Colonic mucosa (tissue), 4 donors: Measurements from ENCODE around the gene FBLN1. TPM values are rescaled to one million over a fixed set of nuclear protein-coding genes. Genes with fewer than 3 reads are reported as not detected.
"Not testable (repeated sequence)": the region's sequence is repeated elsewhere in the genome, so short reads cannot be mapped to it uniquely, and the experiment has no call there.

Experiments
- DNase-seq: peaks from one replicate; pipeline ENCODE4 v3.0.0-alpha.2; 2020
- H3K27ac ChIP-seq: fragments of 200-600 bp; one replicate; pipeline ENCODE4 v1.8.0; 2021
- H3K27me3 ChIP-seq: fragments of 200-600 bp; one replicate; pipeline ENCODE4 v1.8.0; 2021
- H3K36me3 ChIP-seq: fragments of 200-600 bp; one replicate; pipeline ENCODE4 v1.8.0; 2021
- H3K4me1 ChIP-seq: fragments of 200-600 bp; one replicate; pipeline ENCODE4 v1.8.0; 2021; ENCODE audit warnings: mild to moderate bottlenecking
- H3K4me3 ChIP-seq: fragments of 200-600 bp; one replicate; pipeline ENCODE4 v1.8.0; 2021
- H3K9ac ChIP-seq, 2 donors: one replicate each; pipeline ENCODE4 v1.7.0; 2013; ENCODE audit warnings: control low read depth in 2 of 2, low read depth in 2 of 2, low read length in 2 of 2
- H3K9me3 ChIP-seq: fragments of 200-600 bp; one replicate; pipeline ENCODE4 v1.8.0; 2021
- intact Hi-C: fragments of 100-400 bp; cut with DNase I; formaldehyde crosslinking; loops from one replicate; pipeline ENCODE4 v1.14.1; 2022
- total RNA-seq, 2 donors: library from RNA; stranded (reverse); fragmentation: NEBNext Ultra II Directional in 1 of 2; extraction: Animal tissue kit (Norgen Biotek cat#: 25700) in 1 of 2; gene quantifications; one replicate each; pipeline ENCODE4 v1.2.1, GENCODE V29; 2021
- TF ChIP-seq, protein P1 (sequence below): fragments of 200-600 bp; IDR thresholded peaks from one replicate; pipeline ENCODE4 v1.8.0; 2022; ENCODE audit warnings: antibody characterized with exemption, mild to moderate bottlenecking
- donor health status: healthy.
- donor health status: DM: no; HTN: no; CAD: no.
- donor health status: DM: no; HTN: no; CAD: no.

Gene FBLN1
- total RNA-seq, 2 donors from 2014 or later = 41.6 to 65.5 TPM

DNA sequence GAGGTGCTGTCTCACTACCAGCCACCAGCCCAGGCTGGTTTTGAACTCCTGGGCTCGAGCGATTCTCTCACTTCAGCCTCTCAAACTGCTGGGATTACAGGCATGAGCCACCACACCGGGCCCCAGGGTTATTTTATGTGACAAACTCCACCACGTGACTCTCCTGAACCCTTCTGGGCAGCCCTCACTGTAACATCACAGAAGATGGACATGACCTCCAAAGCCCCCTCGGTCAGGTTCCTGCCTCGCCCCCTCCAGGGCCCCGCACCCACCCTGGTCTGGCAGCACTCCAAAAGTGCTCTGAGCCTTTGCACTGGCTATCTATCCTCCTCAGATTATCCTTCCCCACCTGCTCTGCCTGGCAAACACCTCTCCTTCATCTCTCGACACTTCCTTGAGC lies 45.9 kb upstream of the FBLN1 start:
- Histone ChIP-seq H3K9ac (no peak overlapping the region), H3K4me3 (no peak overlapping the region), H3K9me3 (no peaks in the 10 kb centered on the region), H3K27ac (no peak overlapping the region), H3K27me3 (no peaks in the 10 kb centered on the region), H3K4me1 (no peaks in the 10 kb centered on the region), H3K36me3 (no peaks in the 10 kb centered on the region)
- intact Hi-C loops = no loop called here
- DNase-seq = no peak
- TF ChIP-seq, protein P1, sequence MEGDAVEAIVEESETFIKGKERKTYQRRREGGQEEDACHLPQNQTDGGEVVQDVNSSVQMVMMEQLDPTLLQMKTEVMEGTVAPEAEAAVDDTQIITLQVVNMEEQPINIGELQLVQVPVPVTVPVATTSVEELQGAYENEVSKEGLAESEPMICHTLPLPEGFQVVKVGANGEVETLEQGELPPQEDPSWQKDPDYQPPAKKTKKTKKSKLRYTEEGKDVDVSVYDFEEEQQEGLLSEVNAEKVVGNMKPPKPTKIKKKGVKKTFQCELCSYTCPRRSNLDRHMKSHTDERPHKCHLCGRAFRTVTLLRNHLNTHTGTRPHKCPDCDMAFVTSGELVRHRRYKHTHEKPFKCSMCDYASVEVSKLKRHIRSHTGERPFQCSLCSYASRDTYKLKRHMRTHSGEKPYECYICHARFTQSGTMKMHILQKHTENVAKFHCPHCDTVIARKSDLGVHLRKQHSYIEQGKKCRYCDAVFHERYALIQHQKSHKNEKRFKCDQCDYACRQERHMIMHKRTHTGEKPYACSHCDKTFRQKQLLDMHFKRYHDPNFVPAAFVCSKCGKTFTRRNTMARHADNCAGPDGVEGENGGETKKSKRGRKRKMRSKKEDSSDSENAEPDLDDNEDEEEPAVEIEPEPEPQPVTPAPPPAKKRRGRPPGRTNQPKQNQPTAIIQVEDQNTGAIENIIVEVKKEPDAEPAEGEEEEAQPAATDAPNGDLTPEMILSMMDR = no peak

DNA sequence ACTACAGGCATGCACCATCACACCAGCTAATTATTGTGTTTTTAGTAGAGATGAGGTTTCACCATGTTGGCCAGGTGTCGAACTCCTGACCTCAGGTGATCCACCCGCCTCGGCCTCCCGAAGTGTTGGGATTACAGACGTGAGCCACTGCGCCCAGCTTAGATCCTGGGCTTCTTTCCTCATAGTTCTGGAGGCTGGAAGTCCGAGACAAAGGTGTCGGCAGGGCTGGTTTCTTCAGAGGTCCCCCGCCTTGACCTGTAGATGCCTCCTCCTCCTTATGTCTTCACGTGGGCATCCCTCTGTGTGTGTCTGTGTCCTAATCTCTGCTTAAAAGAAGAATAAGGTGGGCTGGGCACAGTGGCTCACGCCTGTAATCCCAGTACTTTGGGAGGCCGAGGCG lies 44.2 kb upstream of the FBLN1 start:
- intact Hi-C loops = no loop called here
- Histone ChIP-seq H3K4me1 (no peaks in the 10 kb centered on the region), H3K36me3 (no peaks in the 10 kb centered on the region), H3K27me3 (no peaks in the 10 kb centered on the region), H3K27ac (no peak overlapping the region), H3K9ac (no peak overlapping the region), H3K4me3 (no peak overlapping the region), H3K9me3 (no peaks in the 10 kb centered on the region)
- DNase-seq = no peak
- TF ChIP-seq, protein P1 = no peak

DNA sequence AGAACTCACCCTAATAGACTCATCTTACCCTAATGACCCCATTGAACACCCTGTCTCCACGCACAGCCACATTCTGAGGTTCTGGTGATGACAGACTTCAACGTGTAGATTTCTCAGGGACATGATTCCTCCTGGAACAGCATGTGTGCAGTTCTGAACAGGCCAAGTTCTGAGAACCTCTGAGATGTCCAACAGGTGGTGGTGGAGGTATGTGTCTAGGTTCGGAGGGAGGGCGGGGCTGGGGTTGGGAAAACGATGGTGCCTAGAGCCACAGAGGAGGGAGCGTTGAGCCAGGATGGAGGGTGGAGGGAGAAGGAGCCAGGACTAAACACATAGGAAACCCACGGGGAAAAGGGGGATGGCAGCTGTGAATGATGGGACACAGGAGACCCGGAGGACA lies 43.4 kb upstream of the FBLN1 start:
- Histone ChIP-seq H3K36me3 (no peaks in the 10 kb centered on the region), H3K27me3 (no peaks in the 10 kb centered on the region), H3K4me1 (no peaks in the 10 kb centered on the region), H3K9me3 (no peaks in the 10 kb centered on the region), H3K4me3 (no peak overlapping the region), H3K9ac (no peak overlapping the region), H3K27ac (no peak overlapping the region)
- intact Hi-C loops = no loop called here
- TF ChIP-seq, protein P1 = no peak
- DNase-seq = no peak

DNA sequence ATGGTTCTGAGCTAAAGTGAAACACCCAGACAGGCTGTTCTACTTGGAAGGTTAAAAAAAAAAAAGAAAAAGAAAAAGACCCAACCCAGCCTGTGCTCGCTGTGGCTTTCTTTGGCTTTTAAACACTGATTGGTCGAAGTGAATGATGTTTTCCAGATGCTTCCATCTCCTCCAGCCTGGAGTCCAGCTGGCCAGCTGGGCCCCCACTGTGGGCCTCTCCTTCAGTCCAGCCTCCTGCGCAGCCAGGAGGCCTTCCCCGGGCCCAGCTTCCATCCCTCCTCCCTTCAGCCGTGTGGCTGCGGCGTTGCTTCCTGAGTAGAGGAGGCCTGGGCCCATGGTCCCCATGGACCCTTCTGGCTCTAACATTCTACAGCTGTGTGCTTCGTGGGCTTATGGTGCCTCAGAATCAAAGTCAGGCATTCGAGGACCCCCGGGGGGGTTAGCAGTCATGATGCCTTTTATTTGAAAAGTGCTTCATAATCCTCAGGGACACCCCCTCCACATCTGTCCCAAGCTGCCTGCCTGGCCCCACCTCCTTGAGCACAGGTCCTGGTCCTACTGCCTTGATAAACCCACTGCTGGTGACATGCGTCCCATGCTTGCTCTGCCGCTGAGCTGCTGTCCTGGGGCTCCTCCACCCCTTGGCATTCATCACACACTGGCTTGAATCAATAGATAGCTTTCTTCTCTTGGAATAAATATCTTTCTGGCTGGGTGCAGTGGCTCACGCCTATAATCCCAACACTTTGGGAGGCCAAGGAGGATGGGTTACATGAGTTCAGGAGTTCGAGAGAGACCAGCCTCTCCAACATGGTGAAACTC lies 42.2 kb upstream of the FBLN1 start:
- no peaks in the 10 kb centered on the region for H3K4me1 ChIP-seq
- H3K9ac ChIP-seq = no peak overlapping the region
- intact Hi-C loops = no loop called here
- no peaks in the 10 kb centered on the region for H3K9me3 ChIP-seq
- peak overlapping the region; percentile 32 for H3K27ac ChIP-seq
- no peaks in the 10 kb centered on the region for H3K36me3 ChIP-seq
- no peak overlapping the region for H3K4me3 ChIP-seq
- peak; percentile 31 for DNase-seq
- H3K27me3 ChIP-seq = no peaks in the 10 kb centered on the region
- TF ChIP-seq, protein P1 = no peak

DNA sequence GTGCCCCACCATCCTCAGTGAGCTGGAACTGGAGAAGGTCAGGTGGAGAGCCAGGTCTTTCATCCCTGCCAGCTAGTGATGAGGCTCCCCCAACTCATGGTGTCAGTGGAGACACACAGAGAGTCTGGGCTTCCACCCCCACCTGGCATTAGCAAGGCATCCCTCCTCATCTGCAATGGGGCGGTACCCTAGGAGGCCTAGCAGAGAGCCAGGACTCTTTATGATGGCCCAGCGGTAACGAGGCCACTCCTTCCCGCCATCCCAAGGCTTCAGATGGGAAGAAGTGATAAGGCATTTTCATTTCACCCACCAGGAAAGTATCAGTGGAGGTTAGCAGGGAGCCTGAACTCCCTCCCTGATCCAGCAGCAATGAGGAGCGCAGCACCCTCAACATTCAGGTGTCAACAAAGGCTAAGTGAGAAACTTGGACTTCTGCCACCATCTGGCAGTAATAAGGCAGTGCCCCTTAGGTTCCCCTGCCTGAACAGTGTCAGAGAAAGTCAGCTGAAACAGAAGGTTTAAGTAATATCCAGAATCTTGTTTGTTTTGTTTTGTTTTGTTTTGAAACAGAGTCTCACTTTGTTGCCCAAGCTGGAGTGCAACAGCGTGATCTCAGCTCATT lies 40.5 kb upstream of the FBLN1 start:
- Histone ChIP-seq H3K27me3 (no peaks in the 10 kb centered on the region), H3K4me1 (no peaks in the 10 kb centered on the region), H3K4me3 (no peak overlapping the region), H3K27ac (no peak overlapping the region), H3K9ac (no peak overlapping the region), H3K36me3 (no peaks in the 10 kb centered on the region), H3K9me3 (no peaks in the 10 kb centered on the region)
- TF ChIP-seq, protein P1 = no peak
- DNase-seq = no peak
- intact Hi-C loops = no loop called here

DNA sequence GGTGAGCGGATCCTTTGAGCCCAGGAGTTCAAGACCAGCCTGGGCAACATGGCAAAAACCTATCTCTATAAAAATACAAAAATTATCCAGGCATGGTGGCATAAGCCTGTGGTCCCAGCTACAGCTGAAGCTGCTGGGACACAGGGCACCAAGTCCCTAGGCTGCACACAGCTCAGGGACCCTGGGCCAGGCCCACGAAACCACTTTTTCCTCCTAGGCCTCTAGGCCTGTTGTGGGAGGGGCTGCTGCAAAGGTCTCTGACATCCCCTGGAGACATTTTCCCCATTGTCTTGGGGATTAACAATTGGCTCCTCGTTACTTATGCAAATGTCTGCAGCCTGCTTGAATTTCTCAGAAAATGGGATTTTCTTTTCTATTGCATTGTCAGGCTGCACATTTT lies 39.0 kb upstream of the FBLN1 start:
- H3K27me3 ChIP-seq, H3K9ac ChIP-seq, H3K36me3 ChIP-seq, H3K4me1 ChIP-seq, H3K4me3 ChIP-seq, H3K27ac ChIP-seq, DNase-seq, H3K9me3 ChIP-seq, intact Hi-C loops: not testable (repeated sequence)
